RWPE2 (cell line): ENCODE results near the gene ADK.

Experiments
- ATAC-seq: fragments of 200-7000 bp; cut with Tn5 transposase; 3 replicates; pipeline ENCODE4 v1.9.1; 2021; ENCODE audit warnings: low read depth
- DNase-seq: peaks from one replicate; pipeline ENCODE4 v3.0.0-alpha.2; 2020; ENCODE audit warnings: low spot score
- H3K27ac ChIP-seq: fragments of 450-650 bp; 2 replicates; pipeline ENCODE4 v1.5.1; 2017; ENCODE audit warnings: mild to moderate bottlenecking; ENCODE audit not compliant: poor library complexity, severe bottlenecking
- H3K27me3 ChIP-seq: fragments of 250-450 bp; sonication (Bioruptor Pico); 2 replicates; pipeline ENCODE4 v1.5.1; 2021; ENCODE audit warnings: mild to moderate bottlenecking, moderate library complexity; ENCODE audit not compliant: insufficient read depth, poor library complexity, severe bottlenecking
- H3K36me3 ChIP-seq: fragments of 250-450 bp; sonication (Bioruptor Pico); 2 replicates; pipeline ENCODE4 v1.5.1; 2020; ENCODE audit warnings: low read depth, mild to moderate bottlenecking, moderate library complexity
- H3K4me1 ChIP-seq: fragments of 250-450 bp; sonication (Bioruptor Pico); 2 replicates; pipeline ENCODE4 v1.5.1; 2021; ENCODE audit warnings: mild to moderate bottlenecking, moderate library complexity; ENCODE audit not compliant: insufficient read depth, poor library complexity, severe bottlenecking
- H3K4me3 ChIP-seq: fragments of 250-450 bp; sonication (Bioruptor Pico); 2 replicates; pipeline ENCODE4 v1.5.1; 2021; ENCODE audit warnings: mild to moderate bottlenecking, moderate library complexity; ENCODE audit not compliant: severe bottlenecking
- H3K9me3 ChIP-seq: fragments of 250-450 bp; sonication (Bioruptor Pico); 2 replicates; pipeline ENCODE4 v1.5.1; 2021; ENCODE audit warnings: mild to moderate bottlenecking, moderate library complexity; ENCODE audit not compliant: severe bottlenecking
- TF ChIP-seq, protein P1 (sequence below): fragments of 450-650 bp; IDR thresholded peaks from one replicate; pipeline ENCODE4 v1.5.1; 2017; ENCODE audit warnings: mild to moderate bottlenecking, moderate library complexity; ENCODE audit not compliant: poor library complexity, severe bottlenecking

Gene ADK

DNA sequence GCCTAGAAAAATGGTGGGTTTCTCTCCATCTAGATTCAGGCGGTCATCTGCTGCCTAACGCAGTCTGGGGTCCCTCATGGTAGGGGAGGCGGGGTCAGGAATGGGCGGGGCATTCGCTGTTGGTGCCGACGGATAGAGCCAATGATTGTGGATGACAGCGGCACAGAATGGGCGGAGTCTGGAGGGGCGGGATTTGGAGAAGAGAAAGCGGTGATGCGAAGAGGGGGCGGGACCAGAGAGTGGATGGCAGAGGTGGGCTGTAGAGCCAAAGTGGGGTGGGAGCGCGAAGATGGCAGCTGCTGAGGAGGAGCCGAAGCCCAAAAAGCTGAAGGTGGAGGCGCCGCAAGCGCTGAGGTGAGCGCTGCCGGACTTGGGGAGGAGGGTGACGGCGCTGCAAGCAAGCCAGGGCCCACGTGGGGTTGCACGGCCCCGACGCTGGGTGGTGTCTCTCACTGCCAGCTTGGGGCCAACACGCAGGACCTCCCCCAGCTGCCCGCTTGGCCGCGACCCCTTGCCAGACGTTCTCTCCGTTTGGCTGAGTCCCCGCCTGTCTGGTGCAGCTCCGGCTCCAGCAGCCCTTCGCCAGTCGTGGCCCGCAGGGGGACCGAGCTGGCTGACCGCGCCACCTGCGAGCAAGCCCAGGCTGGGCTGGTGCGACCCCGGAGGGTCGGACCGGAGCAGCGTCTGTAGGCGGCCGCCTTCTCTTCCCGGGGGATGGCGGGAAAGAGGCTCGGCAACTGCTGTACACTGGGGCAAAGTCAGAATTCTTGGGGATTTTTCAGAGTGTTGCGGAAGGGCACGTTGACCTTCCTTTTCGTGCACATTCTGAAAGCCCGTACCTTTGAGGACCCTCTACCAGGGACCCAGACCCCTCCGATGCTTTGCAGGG is at the start of gene ADK:
Gene ADK (plus strand): TSS at position 232 of the 889 bp plus-strand sequence. CDS start 58 bp downstream, at position 290.
- peak within 1 kb of the TSS; percentile 90 for H3K4me3 ChIP-seq
- peaks cover 13% of the 10 kb centered on the region for H3K36me3 ChIP-seq
- H3K27me3 ChIP-seq, result no peaks in the 10 kb centered on the region
- H3K9me3 ChIP-seq, result no peaks in the 10 kb centered on the region
- ATAC-seq (peak; percentile 79), DNase-seq (peak; percentile 98)
- TF ChIP-seq, protein P1, sequence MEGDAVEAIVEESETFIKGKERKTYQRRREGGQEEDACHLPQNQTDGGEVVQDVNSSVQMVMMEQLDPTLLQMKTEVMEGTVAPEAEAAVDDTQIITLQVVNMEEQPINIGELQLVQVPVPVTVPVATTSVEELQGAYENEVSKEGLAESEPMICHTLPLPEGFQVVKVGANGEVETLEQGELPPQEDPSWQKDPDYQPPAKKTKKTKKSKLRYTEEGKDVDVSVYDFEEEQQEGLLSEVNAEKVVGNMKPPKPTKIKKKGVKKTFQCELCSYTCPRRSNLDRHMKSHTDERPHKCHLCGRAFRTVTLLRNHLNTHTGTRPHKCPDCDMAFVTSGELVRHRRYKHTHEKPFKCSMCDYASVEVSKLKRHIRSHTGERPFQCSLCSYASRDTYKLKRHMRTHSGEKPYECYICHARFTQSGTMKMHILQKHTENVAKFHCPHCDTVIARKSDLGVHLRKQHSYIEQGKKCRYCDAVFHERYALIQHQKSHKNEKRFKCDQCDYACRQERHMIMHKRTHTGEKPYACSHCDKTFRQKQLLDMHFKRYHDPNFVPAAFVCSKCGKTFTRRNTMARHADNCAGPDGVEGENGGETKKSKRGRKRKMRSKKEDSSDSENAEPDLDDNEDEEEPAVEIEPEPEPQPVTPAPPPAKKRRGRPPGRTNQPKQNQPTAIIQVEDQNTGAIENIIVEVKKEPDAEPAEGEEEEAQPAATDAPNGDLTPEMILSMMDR, result peak; percentile 32
- H3K27ac ChIP-seq, result peak within 1 kb of the TSS; percentile 76
- peaks cover 16% of the 10 kb centered on the region for H3K4me1 ChIP-seq

DNA sequence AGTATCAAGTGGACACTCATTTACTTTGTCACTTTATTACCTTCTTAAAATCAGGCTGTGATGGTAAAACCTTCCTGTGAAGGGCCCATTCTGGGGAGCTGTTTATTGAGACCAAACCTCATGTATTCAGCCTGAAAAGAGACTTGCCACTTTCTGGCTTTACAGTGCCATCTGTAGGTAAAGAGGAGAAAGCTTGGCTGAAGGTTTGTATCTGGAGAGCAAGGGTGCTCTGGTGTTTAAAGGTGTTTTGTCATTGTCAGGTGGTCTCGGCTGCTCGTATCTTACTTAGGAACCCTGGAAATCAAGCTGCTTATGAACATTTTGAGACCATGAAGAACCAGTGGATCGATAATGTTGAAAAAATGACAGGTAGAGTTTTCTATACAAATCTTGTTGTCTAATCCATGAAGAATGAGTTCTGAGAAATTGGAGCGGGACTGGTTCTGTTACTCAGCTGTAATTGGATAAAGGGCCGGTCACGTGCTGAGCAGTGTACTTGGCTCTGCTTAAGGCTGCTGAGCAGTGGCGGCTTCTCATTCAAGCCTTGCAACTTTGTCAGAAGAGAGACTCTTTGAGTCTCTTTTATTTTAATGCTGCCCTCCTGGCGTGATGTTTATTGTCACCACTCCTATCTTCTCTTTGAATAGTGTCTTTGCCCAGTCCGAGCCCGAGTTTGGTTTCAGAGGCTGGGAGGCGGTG is 47.3 kb upstream of the ADK start:
- TF ChIP-seq, protein P1, result peak; percentile 47
- ATAC-seq, result peak; percentile 43; the same call in 1 of the 3 replicates
- Histone ChIP-seq H3K9me3 (no peaks in the 10 kb centered on the region), H3K4me1 (no peaks in the 10 kb centered on the region), H3K27ac (no peak overlapping the region), H3K27me3 (no peaks in the 10 kb centered on the region), H3K4me3 (no peak overlapping the region), H3K36me3 (peaks cover 94% of the 10 kb centered on the region)
- DNase-seq, result no peak

DNA sequence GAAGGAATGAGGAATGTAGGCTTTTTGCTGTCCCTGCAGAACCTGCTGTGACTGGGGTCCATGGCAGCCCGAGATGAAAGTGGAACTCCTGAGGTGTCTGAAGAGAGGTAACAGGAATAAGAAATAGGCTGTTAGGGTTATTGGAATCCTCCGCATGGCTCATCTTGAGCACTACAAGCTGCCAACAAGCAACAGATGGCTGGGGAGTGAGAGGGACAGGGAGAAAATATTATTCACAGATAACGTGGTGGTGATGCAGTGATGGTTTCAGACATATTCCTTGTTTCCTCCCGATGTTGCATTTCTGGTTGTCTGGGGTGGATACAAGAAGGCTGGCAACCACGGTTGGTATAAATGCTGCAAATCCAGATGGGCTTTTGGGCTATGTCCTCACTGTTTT is 46.5 kb upstream of the ADK start:
- Histone ChIP-seq H3K36me3 (peaks cover 94% of the 10 kb centered on the region), H3K9me3 (no peaks in the 10 kb centered on the region), H3K4me1 (no peaks in the 10 kb centered on the region), H3K4me3 (no peak overlapping the region), H3K27me3 (no peaks in the 10 kb centered on the region), H3K27ac (no peak overlapping the region)
- no peak for DNase-seq
- TF ChIP-seq, protein P1, result no peak
- no peak for ATAC-seq

DNA sequence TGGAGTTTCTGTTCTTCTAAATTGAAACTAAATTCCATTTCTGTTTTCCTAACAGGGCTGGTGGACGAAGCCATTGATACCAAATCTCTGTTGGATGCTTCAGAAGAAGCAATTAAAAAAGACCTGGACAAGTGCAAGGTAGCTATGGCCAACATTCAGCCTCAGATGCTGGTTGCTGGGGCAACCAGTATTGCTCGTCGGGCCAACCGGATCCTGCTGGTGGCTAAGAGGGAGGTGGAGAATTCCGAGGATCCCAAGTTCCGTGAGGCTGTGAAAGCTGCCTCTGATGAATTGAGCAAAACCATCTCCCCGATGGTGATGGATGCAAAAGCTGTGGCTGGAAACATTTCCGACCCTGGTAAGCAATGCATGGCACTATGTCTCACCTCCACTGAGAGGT is 46.0 kb upstream of the ADK start:
- no peak for ATAC-seq
- Histone ChIP-seq H3K27me3 (no peaks in the 10 kb centered on the region), H3K4me3 (no peak overlapping the region), H3K9me3 (no peaks in the 10 kb centered on the region), H3K4me1 (no peaks in the 10 kb centered on the region), H3K36me3 (peaks cover 96% of the 10 kb centered on the region), H3K27ac (no peak overlapping the region)
- TF ChIP-seq, protein P1, result no peak
- no peak for DNase-seq
